GM18511 (cell line): Measurements from ENCODE around the gene CACNA2D1.

Experiments
- ATAC-seq: cut with Tn5 transposase; IDR thresholded peaks from one replicate; pipeline ENCODE4 v1.9.1; 2021; ENCODE audit warnings: mild to moderate bottlenecking, moderate library complexity; ENCODE audit not compliant: unreplicated experiment

The CACNA2D1 gene

DNA sequence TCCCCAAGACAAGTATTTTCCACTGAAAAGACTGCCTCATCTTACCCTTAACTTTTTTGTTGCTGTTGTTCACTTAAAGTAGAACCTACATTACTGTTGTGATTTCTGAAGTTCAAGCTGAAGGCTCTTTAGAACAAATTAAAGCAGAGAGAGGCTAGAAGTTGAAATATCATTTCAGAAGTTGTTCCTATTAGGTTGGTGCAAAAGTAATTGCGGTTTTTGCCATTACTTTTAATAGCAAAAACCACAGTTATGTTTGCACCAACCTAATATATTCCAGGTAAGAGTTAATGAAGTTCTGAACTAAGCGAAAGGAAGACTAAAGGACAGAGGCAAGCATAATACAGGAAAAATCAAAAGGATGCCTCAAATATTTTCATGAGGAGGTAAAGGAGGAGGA is 153.7 kb downstream of the CACNA2D1 start:
- ATAC-seq, result no peak

DNA sequence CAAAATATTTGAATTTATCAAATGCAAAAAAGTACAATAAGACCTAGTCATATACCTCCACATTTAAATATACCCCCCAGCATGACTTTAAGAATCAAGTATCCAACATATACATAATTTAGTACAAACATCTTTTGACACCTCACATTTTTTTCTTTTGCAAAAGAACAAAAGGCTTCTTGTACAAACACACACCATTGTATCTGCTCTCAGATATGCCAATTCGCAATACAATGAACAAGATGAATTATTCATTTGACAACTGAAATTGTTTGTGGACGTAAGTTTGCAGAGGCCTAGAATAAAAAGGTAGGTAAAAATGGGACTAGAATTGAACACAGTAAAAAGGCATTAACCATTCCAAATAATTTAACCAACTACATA is 154.4 kb downstream of the CACNA2D1 start:
- ATAC-seq, result no peak

DNA sequence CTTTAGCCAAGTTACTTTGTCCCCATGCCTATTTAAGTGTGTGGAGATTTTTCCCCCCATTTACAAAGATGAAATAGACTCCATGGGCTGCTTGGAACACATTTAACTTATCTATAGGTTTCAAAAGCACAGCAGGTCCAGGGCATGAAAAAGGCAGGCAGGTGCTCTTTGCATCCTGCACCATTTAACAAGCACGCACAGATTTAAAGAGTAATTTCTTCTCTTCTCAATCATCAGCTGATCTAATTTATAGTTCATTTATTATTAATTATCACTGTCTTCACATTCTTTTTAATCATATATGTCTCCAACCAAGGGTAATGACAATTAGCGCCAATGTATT is 156.8 kb downstream of the CACNA2D1 start:
- no peak for ATAC-seq

DNA sequence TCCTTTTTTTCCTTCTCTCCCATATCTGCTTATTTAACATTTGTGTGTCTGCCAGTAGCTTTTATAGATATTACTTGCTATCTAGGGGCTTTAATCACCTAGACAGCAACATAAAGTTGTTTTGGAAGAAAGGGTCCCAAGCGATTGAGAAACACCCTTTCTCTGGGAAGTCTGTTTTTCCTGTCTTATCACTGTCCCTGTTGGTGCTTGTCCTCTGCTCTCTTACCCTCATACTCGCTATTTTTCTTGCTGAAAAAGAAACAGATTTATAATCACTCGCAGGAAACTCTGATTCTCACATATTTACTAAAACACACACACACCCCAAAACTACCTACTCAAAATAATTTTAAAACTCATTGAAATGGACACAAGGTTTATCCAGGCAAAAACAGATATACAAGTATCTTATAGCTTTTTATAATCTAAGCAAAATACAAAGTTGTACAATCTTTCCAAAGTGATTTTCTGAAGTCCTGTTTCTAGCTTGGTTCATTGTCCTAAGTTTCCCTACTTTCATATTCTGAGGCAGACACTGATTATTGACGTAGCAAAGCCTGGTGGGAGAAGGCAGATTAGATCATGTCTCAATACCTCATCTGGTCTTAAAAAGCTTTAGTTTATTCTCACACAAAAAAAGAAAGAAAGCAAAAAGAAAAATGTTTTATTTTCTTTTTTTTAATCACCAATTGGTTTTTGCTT is 157.3 kb downstream of the CACNA2D1 start:
- ATAC-seq, result no peak

DNA sequence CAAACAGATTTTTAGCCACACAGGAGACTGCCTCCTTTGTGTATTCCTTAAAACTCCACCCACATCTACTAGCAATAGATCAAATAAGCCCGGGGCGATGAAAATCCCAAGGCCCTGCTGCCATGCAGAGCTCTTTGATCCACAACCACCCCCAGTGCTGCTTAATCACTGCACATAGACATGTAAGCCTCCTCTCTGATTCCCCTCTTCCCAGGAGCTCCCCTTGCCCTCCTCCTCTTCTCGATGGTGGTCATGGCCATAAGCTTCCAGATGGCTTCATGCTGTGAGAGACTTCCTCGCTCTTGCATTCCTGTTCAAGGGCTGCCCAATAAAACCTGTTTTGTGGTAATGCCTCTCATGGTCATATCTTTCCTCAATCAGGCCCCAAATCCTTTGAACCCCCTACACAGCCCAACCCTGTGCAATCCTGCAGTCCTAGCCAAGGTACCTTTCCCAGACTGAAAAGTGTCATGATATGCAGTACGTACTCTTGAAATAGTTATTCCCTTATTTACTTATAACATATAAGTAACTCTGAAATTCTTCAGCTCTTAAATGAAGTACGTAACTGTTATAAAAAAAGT is 158.5 kb downstream of the CACNA2D1 start:
- no peak for ATAC-seq

DNA sequence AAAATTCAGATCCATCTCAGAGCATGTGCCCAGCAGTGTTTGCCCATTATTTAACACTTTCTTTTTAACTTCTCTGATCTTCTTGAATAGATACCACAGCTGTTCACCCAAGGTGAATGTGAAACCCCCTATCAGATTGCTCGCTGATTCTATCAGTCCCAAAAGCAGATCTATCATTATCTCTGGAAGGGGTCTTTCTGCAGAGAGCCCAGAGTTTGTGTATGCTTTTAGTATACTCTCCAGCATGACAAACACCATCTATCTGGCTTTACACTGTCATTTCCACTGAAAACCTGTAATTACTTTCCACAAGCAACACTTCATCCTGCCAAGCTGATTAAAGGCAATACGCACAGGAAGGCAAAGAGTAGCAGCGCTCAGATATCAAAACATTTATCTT is 168.2 kb downstream of the CACNA2D1 start:
- ATAC-seq, result no peak

DNA sequence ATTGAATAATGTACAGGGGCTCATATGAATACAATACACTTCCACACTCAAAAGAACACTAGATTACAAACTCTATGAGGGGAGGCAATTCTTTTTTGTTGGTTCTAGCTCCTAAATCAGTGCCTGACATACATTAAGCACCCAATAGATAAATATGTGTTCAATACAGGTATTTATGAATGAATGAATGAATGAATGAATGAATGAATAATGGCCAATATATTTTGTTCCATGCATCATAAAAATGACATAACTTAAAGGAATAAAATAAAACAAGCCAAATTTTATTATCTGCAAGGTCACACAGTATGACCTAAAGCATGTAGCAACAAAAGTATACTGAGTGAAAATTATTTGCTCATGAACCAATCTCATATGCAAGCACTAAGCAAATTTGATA is 168.9 kb downstream of the CACNA2D1 start:
- no peak for ATAC-seq

DNA sequence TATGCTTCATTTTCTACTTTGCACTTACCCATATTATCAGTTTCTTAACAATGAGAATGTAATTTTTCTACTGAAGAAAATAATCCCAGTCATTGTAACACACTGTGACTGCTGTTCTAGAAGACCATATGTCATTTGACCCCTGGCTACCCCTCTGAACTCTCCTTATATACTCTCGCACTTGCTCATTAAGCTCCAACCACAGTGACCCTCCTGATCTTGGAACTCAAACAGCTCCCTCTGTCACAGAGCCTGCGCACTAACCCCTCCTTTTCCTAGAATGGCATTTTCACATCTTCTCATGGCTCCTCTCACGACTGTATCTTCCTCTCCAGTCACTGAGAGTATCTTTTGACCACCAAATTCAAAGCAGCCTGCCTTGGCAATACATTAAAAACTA is 169.7 kb downstream of the CACNA2D1 start:
- ATAC-seq, result no peak

DNA sequence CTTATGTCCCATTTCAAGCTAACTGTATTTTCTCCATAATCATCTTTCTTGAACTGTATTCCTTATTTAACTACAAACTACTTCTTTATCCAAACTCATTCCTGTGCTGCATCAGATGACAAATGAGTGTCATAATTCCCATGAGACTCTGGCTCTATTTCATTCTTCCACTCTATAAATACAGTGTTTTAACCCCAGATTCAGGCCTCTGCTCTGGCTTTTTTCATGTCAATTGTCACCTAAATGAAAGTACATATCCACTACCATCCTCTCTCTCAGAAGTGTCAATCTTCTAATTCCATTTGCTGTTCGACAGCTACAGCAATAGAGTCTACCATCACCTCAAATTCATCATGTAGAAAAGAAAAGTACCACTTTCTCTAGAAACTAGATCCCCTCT is 172.7 kb downstream of the CACNA2D1 start:
- ATAC-seq, result no peak

DNA sequence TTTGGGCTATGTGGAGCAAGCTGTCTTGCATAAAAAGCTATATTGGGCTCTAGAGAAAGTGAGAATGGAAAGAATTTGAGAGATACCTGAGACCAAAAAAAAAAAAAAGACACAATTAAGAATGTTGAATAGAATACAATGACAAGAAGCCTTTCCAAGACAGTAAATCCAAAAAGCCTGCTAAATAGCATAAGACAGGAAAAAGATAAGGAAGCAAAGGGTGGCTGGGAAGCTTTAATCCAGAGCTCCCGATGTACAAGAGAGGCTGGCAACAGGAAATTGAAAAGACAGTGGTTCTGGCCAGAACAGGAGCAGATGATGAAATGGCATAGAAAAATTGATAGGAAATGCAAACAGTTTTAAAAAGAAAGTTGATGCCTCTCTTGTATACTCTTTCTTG is 174.9 kb downstream of the CACNA2D1 start:
- ATAC-seq, result no peak

DNA sequence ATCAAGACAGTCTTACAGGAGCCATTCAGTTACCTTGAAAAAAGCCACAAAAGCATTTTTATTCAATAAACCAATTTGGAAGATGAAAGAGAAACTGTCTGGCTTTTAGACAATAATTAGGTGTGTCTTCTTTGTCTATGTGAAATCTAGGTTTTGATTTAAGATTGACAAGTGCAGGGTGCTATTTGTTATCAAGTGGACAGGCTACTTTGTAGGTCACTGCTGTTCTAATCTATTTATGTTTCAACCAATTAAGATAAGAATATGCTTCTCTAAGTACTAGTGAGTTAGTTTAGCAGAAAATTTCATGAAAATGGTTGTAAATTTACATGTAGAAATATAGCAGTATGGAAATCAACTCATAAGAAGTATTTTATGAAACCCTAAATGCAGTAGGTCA is 177.5 kb downstream of the CACNA2D1 start:
- no peak for ATAC-seq

DNA sequence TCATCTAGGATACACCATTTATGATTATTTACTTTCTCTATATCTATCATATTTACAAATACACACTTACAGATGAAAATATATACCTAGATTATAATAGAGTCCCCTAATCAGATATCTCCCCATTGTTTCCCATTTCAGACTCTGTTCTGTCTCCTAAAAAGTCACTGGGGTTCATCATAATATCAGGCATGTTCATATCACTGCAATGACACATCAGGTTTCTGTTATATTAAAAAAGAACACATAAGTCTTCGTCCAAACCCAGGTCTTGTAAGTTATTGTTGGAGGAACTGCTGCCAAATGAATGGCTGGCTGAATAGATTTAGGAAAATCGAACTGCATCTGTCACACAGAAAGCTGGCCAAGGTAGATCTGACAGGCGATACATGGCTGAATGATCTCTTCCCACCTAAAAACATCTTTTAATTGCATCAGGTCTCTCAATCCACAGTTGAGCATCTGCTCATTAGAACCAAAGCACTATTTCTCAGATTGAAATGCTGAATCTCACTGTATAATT is 178.7 kb downstream of the CACNA2D1 start:
- ATAC-seq, result no peak

DNA sequence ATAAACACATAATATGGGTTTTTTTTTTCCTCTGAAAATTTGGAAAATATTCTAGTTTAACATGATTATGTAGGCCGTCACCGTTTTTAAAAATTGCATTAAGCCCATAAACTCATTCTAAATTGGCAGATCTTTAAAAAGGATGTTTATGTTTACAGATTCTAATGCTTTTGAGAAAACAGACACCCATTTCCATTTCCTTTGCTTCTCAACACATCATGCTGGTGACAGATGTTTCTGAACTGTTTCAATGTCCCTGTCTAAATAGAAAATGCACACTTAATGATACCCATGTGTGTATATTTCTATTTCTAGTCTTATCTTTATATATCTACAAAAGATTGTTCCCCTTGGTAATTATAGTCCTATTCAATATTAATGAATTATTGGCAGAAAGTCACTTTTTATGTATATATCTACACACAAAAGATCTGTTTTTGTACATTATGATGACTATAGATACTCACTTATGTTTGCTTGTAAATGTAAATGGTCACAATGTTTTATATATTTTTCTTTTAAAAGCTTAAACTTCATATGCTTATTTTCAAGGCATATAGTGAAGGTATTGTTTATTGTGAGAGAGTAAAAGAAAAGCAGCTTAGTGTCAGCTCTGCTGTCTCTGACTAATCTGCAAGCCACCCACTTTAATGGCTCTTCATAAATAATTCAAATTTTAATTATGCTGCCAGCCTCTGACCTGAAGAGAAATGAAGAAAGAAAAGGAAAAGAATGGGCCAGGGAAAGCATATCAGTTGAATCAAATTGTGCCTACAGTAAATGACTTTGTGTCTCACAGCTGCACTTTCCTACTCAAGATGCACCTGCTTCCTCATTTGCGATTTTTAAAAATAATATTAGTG is 179.4 kb downstream of the CACNA2D1 start:
- no peak for ATAC-seq

DNA sequence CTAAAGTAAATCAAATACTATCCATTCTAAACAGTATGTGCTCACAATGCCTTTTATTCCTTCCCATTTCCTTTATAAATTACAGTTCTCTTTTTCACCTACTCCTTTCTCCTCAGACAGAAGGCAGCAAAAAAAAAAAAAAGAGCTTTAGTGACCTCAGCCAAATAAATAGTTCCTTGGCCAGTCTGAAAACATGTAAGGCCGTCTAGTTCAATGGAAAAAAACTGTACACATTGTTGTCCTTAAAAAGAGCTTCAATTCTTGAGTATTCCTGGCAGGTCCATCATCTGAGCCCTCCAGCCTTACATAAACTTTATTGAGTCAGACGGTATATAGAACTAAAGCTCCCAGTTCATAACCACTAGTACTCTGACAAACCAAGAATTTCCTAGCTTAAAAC is 185.4 kb downstream of the CACNA2D1 start:
- no peak for ATAC-seq

DNA sequence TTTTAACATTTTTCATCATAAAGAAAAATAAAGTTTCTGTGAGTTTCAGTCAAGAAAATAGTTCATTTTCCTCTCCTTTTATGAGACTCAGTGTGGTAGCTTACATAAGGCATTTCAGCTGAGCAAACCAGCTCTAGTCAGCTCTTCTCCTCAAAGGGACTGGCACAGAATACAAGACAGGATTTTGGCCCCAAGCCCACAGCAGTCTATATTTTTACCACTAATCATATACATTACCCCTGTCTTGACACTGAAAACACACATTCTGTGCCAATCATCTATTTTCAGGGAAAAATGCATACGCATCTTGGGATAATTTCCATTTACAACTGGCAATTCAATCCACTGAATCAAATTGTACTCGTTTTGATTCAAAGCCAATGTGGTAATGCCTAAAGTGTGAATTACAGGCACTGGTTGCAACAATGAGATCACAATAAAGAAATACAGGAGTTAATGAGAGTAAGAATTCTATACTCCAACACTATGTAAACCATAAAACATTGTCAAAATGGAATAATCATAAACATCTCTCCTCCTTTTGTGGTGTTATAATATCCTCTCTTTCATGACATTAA is 186.4 kb downstream of the CACNA2D1 start:
- ATAC-seq, result no peak

DNA sequence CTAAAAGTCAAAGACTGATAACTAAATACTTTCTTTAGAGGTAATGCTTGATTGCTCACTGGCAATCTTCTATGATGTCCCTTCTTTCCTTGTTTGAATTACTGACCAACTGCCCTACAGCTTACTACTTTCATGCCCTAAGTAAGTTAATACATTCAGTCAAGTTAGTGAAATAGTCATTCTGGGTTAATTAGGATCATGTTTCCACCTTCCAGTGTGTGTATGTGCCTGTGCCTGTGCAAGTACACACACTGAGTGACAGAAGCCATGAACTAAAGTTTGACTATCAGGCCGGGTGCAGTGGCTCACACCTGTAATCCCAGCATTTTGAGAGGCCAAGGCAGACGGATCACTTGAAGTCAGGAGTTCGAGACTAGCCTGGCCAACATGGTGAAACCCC is 187.9 kb downstream of the CACNA2D1 start:
- no peak for ATAC-seq

DNA sequence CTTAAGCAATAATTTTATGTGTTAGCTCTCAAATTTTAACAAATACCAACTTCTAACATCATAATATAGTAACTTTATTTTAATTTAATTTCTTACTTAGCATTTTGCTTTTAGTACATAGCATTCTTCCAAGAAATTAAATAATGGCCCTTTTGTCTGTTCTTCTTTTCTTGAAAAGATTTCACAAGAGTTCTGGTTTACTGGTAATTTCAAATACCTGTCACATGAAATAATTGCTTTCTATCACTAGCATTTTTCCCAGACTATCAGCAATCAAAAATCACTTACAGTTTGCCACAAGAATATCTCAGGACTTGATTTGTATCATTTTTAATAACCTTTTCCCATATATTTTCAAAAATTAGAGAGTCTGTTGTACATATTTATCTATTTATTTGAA is 193.0 kb downstream of the CACNA2D1 start:
- no peak for ATAC-seq

DNA sequence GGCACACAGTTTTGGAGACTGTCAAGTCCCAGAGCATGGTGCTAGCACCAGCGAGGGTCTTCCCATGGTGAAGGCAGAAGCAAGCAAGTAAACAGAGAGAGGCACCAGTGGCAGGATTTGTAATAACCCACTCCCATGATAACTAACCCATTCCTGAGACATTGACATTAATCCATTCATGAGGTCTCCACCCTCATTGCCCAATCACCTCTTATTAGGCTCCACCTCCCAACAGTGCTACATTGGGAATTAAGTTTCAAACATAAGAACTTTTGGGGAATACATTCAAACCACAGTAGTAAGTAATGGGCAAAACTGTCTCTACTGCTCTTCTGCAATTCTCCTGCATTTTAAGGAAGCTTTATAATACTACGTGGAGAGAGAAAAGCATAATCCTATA is 193.6 kb downstream of the CACNA2D1 start:
- no peak for ATAC-seq

DNA sequence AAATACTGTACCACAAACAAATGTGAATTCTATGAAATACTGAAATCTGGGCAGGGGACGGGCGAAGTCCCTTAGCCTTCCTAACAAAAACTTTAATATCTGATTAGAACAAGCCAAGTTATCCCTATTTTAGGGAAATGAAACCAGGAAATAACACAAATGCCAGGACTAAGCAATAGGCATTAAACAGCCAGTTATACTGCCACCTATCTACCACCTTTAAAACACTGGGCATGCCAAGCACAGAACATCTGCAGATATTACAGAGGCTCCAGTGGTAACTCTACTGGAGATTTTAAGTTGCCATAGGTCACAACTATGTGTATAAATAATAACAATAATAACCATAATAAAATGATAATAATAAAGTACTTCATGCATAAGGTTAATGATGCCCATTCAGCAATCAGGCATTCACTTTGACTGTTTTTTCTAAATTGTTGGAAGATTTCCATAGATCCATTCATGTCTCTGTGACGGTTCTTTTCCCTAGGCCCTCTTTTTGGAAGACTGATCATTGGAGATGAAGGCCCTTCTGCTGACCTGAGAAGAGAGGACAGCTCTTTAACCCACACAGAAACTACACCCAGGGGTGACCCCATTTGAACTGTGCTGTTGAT is 195.7 kb downstream of the CACNA2D1 start:
- no peak for ATAC-seq

DNA sequence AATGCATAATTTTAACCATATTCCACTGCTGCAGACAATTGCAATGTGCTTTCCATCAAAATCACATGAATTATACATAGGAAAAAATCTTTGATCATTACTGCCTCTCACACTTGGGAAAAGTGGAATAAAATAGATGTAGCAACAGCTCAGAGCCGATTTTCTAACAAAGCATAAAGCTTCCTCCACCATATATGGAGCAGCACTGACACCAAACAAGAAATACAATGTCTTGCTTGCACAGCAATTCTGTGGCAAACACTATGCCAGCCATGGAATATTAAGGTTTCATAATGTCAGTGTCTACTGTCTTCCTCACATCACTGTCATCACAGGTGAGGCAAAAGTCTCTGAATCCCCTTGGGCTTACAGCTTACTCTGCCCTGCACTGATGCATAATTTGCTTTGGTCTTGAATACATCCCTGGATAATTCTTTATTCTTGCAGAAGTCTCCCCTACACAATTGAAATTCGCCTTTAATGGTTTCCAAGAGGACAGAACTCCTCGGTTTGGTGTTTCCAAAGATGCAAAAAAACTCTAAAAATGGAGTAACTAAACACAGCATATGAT is 198.5 kb downstream of the CACNA2D1 start:
- no peak for ATAC-seq

DNA sequence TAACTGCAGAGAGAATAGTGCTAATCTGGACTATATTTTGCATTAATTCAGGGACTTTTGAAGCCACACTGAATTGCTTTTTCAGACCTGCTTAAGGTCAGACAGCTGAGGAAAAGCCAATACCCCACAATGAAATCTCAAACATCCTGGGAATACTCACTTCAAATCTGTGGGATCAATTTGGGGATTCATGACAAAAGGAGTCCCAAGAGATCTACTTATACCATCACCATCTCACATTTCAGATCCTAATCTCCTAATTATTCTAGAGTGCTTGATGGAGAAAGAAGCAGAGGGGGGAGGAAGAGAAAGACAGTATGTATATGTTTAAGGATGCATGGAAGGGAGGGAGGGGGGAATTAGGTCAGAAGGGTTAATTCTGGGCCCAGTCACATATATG is 202.2 kb downstream of the CACNA2D1 start:
- ATAC-seq, result no peak
